ENCODE results near the gene RGL3.
"Not testable (repeated sequence)": the region's sequence is repeated elsewhere in the genome, so short reads cannot be mapped to it uniquely, and the experiment has no call there.

Gene RGL3

GRCh38 chr19:11382898-11383705 is 36.0 kb downstream of the RGL3 start:
- peak; percentile 22 for DNase-seq (ENCODE audit: low spot score)

- peak; percentile 99 for DNase-seq (ENCODE audit: low spot score)
These were observed 38.2 kb downstream of the RGL3 start for GRCh38 chr19:11380653-11381537.

GRCh38 chr19:11379857-11380350 is 39.2 kb downstream of the RGL3 start:
- no peak for DNase-seq (ENCODE audit: low spot score)

- DNase-seq (ENCODE audit: low spot score) = not testable (repeated sequence)
These were observed 39.8 kb downstream of the RGL3 start for GRCh38 chr19:11379269-11379845.

- DNase-seq (ENCODE audit: low spot score) = no peak
These were observed 40.6 kb downstream of the RGL3 start for GRCh38 chr19:11378319-11379189.

GRCh38 chr19:11377756-11378155 is 41.4 kb downstream of the RGL3 start:
- no peak for DNase-seq (ENCODE audit: low spot score)

GRCh38 chr19:11377237-11377636 is 41.9 kb downstream of the RGL3 start:
- no peak for DNase-seq (ENCODE audit: low spot score)

GRCh38 chr19:11375143-11375948 is 43.8 kb downstream of the RGL3 start:
- DNase-seq (ENCODE audit: low spot score) = peak; percentile 73

- peak; percentile 99 for DNase-seq (ENCODE audit: low spot score)
These were observed 44.5 kb downstream of the RGL3 start, which contains the start of gene SWSAP1 for GRCh38 chr19:11374433-11375142. SWSAP1 (plus strand) TSS chr19:11374666; CDS start chr19:11374681, 15 bp downstream.

- DNase-seq (ENCODE audit: low spot score) = no peak
These were observed 45.2 kb downstream of the RGL3 start for GRCh38 chr19:11373885-11374432.

- no peak for DNase-seq (ENCODE audit: low spot score)
These were observed 45.8 kb downstream of the RGL3 start for GRCh38 chr19:11373166-11373884.

- no peak for DNase-seq (ENCODE audit: low spot score)
These were observed 48.4 kb downstream of the RGL3 start for GRCh38 chr19:11370744-11371143.

GRCh38 chr19:11367528-11367927 is 51.6 kb downstream of the RGL3 start:
- DNase-seq (ENCODE audit: low spot score) = no peak

- DNase-seq (ENCODE audit: low spot score) = no peak
These were observed 53.5 kb downstream of the RGL3 start for GRCh38 chr19:11365557-11366117.

- DNase-seq (ENCODE audit: low spot score) = no peak
These were observed 54.2 kb downstream of the RGL3 start for GRCh38 chr19:11364935-11365334.

GRCh38 chr19:11364296-11364904 is 54.7 kb downstream of the RGL3 start:
- no peak for DNase-seq (ENCODE audit: low spot score)

- no peak for DNase-seq (ENCODE audit: low spot score)
These were observed 55.2 kb downstream of the RGL3 start for GRCh38 chr19:11363881-11364280.
